GM13976 (cell line): ENCODE data around the gene HSPA12B.

Experiments used
- DNase-seq: peaks from one replicate; pipeline ENCODE4 v3.0.0; 2012; ENCODE audit warnings: low spot score
- CTCF ChIP-seq: IDR thresholded peaks from 2 replicates; pipeline ENCODE4 v1.5.1; 2012; ENCODE audit warnings: borderline replicate concordance, mild to moderate bottlenecking; ENCODE audit not compliant: insufficient read depth; ENCODE audit errors: extremely low read depth, missing control alignments, control extremely low read depth
- in situ Hi-C: fragments of 300-500 bp; cut with MboI; formaldehyde crosslinking; loops from one replicate; pipeline ENCODE4 v1.12.0; 2022; ENCODE audit warnings: low sequenced_read_pairs, mixed read lengths, inconsistent platforms; ENCODE audit not compliant: unreplicated experiment

The HSPA12B gene

GRCh38 chr20:3733119-3733995 is 872 bp downstream of the HSPA12B start:
- in situ Hi-C loops = no loop called here
- TF ChIP-seq CTCF = no peak
- no peak for DNase-seq

GRCh38 chr20:3734111-3734843 is 1.8 kb downstream of the HSPA12B start:
- DNase-seq = no peak
- in situ Hi-C loops = no loop called here
- no peak for TF ChIP-seq CTCF

DNA sequence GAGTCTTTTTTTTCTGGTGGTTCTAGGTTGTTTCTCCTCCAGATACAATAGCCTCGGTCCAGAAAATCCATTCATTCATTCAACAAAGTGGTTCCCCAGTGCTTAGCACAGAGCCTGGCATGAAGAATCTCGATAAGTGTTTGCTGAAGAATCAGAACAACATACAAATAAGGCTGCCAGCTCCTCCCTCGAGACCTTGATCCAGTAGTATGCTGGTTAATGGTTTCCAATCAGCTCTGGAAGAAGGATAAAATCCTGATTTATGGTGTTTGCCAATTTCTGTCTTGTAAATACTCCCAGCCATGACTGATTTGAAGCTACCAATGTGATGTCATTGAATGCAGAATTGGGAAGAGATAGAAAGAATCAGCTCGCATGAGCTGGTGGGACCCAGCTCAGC is 3.3 kb downstream of the HSPA12B start:
- in situ Hi-C loops = no loop called here
- DNase-seq = no peak
- no peak for TF ChIP-seq CTCF

- in situ Hi-C loops = no loop called here
- no peak for TF ChIP-seq CTCF
- DNase-seq = no peak
Observed at GRCh38 chr20:3738111-3739053, 5.9 kb downstream of the HSPA12B start.

GRCh38 chr20:3739054-3739925 is 6.8 kb downstream of the HSPA12B start:
- in situ Hi-C loops = no loop called here
- no peak for TF ChIP-seq CTCF
- DNase-seq = no peak
